AG08396 (cell line): ENCODE measurements around the gene PITPNM3.

Source experiments
- DNase-seq: peaks from one replicate; pipeline ENCODE4 v3.0.0; 2012; ENCODE audit warnings: low spot score, mixed read lengths

Gene PITPNM3

GRCh38 chr17:6462692-6463091 lies 93.7 kb downstream of the PITPNM3 start:
- no peak for DNase-seq

DNA sequence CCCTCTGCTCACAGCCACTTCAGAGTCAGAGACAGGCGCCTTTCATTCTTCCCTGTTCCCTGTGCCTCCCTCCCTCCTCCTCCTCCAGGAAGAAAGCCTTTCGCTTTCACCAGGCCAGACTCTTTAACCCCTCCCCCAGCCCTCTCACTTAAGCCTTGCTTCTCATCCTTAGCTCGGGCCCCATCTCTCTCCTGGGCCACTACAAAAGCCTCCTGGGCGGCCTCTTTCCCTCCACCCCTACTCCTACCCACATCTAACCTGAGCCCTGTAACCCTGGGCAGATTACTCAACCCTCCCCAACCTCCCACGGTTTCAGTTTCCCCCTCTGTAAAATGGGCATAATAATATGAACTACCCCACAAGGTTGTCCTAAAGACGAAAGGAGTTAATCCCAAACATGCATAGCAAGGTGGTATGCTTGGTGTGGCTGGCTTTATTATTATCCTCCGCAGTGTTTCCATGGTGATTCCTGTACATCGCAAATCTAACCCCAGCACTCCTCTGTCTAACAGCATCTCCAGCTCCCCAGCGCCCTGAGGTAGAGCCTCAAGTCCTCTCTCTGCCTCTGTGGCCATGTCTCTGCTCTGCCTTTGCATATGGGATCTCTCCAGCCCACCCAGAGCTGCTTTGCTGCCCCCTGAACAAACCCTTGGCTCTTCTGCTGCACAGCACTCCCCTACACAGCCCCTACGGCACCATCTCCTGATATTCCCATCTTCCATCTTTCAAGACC lies 94.4 kb downstream of the PITPNM3 start:
- no peak for DNase-seq

- no peak for DNase-seq
These were observed 95.1 kb downstream of the PITPNM3 start for GRCh38 chr17:6461246-6461645.

DNA sequence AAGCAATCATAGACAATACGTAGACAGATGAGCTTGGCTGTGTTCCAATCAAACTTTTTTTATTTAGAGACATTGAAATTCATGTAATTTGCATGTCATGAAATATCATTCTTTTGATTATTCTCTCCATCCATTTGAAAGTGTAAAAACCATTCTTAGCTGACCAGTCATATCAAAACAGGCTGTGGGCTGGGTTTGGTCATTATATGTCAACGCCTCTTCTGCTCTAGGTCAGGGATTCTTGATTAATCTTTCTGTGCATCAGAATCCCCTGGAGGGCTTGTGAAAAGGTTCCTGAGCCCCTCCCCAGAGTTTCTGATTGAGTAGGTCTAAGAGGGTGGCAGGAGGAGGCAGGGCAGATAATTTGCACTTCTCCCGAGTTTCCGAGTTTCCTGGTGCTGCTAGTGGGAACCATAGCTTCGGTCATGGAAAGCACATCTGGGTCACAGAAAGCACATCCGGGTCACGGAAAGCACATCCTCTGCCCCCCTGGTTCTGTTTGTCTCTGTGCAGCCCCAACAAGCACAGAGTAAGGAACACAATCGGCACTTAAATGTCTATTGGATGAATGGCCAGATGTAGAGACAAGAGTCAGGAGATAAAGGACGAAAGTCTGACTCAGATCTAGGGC lies 95.7 kb downstream of the PITPNM3 start:
- no peak for DNase-seq

- no peak for DNase-seq
These were observed 97.8 kb downstream of the PITPNM3 start for GRCh38 chr17:6458460-6458950.

DNA sequence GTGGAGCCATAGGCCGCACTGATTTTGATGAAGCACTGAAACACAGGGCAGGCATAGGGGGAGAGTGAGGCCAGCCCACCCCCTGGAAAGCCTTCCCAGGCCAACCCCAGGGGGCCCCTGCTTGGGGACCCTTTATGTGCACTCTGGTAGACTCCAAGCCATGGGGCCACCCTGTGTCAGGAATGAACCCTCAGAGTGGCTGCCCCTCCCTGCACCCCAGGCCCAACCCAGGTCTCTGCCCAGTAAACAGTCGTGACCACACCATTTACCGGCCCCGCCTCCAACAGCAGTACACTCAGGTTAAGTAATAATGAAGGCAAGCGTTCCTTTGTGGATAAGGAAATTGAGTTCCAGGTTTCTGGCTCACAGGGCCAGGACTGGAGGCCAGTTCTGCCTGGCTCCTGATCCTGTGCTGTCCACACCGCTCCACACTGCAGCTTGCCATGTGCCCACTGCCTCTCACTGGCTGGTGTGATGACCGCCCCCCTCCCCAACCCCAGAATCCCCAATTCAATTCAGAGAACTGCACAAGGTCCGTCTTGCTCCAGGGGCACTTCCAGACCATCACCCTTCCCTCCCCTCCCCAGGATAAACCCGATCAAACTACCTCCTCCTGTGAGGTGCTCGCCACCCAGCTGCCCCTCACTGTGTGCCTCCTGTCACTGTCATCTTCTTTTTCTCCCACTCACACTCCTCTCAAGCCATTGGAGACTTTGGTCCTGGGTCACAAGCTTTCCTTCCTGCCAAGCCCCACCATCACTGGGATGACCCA lies 98.5 kb downstream of the PITPNM3 start:
- DNase-seq = no peak

- peak; percentile 91 for DNase-seq
These were observed 99.3 kb downstream of the PITPNM3 start for GRCh38 chr17:6456914-6457687.

- no peak for DNase-seq
These were observed 100.0 kb downstream of the PITPNM3 start for GRCh38 chr17:6456321-6456720.

DNA sequence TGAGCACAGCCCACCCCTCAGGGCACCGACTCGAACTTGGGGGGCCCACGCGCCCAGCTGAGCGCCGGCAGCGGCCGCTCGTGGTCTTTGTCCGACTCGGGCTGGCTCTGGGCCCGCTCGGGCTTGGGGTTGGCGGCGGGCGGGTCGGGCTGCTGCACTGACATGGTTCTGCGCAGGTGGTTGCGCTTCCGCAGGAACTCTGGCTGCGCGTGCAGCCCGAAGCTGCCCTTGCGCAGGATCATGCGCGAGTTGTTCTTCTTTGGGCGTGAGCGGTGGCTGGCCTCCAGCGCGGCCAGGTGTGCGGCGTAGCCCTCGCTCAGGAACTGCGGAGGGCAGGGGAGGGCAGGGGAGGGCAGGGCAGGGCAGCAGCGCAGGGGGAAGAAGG lies 101.0 kb downstream of the PITPNM3 start:
- DNase-seq = peak; percentile 58

DNA sequence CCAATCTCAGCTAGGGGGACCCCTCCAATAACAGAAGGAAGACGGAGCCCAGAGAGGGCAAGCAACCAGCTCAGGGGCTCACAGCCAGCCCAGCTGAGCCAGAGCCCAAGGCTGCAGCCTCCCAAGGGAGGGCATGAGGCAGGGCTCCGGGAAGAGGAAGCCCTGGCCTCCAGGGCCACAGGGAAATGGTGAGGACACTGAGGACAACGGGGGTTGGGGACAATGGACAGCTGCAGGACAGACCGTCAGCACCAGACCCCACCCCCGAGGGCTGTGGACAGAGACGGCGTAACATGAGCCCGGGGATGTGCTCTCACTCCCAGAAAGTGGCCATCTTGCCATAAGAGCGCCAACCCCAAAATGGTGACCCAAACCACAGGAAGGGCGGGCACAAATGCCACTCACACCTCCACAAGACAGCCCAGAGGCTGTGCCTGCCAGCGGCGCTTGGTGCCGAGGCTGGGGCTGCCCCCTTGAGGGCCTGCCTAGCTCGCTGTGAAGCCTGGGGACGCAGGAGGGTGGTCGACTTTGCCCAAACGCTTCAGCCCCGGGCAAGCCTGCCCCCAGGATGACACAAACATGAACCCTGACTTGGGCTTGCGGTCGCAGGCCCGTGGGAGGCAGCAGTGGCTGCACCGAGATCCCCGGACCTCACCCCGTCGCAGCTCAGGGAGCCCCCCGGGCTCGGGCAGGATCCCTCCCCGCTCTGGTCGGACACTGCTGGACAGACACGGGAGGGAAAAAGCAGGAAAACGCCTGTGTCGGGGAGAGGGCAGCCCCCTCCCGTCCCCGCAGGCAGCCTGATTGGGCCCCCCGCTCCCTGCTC lies 101.6 kb downstream of the PITPNM3 start:
- DNase-seq = no peak

- DNase-seq = no peak
These were observed 102.9 kb downstream of the PITPNM3 start for GRCh38 chr17:6453279-6454024.

GRCh38 chr17:6452471-6453266 lies 103.7 kb downstream of the PITPNM3 start:
- DNase-seq = no peak

- DNase-seq = no peak
These were observed 105.2 kb downstream of the PITPNM3 start for GRCh38 chr17:6450926-6451832.

DNA sequence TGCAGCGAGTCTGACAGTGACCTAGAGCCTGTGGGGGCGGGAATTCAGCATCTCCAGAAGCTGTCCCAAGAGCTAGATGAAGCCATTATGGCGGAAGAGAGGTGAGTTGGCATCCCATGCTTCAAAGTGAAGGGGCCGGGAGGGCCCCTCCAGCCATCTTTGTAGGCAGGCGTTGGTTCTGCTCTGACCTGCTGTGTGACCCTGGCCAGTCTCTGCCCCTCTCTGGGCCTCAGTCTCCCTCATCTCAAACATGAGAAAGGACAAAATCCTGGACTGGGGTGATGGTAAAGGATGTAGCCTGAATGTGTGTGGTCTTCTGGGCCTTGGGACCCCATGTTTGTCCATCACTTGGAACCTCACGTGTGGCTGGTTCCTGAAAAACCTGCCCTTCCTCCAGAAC lies 107.0 kb downstream of the PITPNM3 start:
- DNase-seq = no peak

- no peak for DNase-seq
These were observed 107.9 kb downstream of the PITPNM3 start for GRCh38 chr17:6448473-6448872.

DNA sequence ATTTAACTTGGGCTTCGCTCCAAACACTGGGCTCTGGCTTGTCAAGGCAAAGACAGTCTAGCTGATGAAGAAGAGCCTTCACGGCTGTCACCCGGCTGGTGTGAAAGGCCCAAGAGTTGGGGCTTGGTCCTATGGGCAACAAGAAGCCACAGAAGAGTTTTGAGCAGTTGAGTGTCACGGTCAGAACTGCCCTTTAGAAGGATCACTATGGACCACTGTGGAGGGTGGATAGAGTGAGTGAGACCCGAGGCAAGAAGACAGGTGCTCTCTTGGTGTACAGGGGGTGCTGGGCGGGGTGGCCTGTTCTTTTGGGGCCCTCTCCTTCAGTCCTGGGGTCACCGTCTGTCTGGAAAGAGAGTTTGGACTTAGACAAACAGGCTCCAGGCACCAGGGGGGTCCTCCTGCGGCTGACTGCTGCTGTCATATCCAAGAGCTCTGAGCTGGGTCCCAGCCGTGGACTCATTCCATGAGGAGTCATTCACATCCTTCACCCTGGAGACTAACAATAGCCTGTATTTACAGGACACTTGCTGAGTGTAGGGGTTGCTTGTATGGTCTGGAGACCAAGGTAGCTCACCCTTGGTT lies 109.7 kb downstream of the PITPNM3 start:
- no peak for DNase-seq

DNA sequence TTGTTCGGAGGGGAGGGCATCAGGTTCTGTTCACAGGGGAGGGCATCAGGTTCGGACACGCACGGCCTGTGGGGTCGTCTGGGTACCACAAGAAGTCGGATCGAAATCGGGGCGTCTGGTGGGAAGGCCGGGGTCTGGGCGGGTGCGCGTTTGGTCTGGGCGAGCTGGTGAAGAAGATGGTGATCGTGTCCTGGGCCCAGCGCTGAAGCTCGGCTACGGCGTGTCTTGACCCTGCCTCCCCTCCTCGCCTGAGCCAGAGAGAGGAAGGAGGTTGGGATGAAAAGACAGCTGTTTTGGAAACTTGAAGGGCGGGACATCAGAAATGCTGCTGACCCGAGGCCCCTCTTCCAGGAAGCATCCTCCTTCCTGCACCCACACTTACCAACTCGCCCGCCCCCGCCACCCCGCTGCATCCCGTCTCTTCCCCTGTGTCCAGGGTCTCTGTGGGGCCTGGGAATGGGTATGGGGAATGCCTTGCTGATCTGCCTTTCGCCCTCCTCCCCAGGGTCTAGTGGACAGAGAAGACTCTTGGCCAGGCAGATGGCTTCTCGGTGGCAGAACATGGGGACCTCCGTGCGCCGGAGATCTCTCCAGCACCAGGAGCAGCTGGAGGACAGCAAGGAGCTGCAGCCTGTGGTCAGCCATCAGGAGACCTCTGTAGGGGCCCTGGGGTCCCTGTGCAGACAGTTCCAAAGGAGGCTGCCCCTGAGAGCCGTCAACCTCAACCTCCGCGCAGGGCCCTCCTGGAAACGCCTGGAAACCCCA lies 111.6 kb downstream of the PITPNM3 start:
- DNase-seq = no peak
